ENCODE data around the gene EPHA4.

The EPHA4 gene

DNA sequence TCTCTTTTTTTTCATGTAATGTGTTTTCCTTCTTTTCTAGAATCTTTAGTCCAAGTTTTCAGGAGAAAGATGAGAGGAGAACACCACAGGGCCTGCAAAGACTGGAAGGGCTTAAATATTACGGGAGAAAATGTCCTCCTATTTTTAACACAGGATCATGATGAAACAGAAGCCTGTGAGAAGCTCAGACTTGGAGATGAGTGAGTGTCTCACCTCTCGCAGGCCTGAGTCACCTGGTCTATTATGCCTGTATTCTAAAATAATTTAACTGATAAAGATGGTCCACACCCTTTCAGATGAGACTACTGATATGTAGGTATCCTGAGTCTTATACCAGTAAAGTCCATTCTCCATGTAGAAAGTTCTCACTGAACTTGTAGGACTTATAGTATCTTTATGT lies 143.2 kb downstream of the EPHA4 start:
- Histone ChIP-seq H3K9ac (ENCODE audit: low read depth, low read length) (no peak overlapping the region), H3K4me2 (ENCODE audit: low read length) (no peak overlapping the region), H3K9me3 (replicated peaks; ENCODE audit: low read length) (no peaks in the 10 kb centered on the region), H3K4me3 (ENCODE audit: low read length) (no peak overlapping the region), H3K36me3 (ENCODE audit: insufficient read depth, low read length) (peaks cover 7% of the 10 kb centered on the region), H3K27me3 (ENCODE audit: control insufficient read depth, insufficient read depth, low read length) (no peaks in the 10 kb centered on the region), H3K4me1 (ENCODE audit: control insufficient read depth, insufficient read depth, low read length) (no peaks in the 10 kb centered on the region)

DNA sequence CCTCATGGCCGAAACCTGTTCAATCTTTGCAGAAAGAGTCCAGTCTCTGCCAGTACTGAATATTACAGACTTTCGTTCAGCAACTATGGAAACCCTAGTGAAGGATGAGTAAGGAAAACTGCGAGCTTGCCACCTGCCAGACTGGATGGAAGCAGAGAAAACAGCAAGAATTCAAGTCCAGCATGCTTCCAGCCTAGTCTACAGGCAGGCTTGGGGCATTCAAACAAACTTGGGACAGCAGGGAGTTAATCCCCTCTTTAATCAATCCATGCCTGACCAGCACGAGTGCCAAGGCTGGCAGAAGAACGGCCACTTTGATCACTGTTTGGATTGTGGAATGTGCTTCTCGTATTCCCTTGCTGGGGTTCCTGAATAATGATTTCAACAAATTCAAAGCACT lies 145.2 kb downstream of the EPHA4 start:
- Histone ChIP-seq H3K9ac (ENCODE audit: low read depth, low read length) (no peak overlapping the region), H3K36me3 (ENCODE audit: insufficient read depth, low read length) (peaks cover 2% of the 10 kb centered on the region), H3K4me1 (ENCODE audit: control insufficient read depth, insufficient read depth, low read length) (peaks cover 7% of the 10 kb centered on the region), H3K27me3 (ENCODE audit: control insufficient read depth, insufficient read depth, low read length) (no peaks in the 10 kb centered on the region), H3K9me3 (replicated peaks; ENCODE audit: low read length) (no peaks in the 10 kb centered on the region), H3K4me3 (ENCODE audit: low read length) (no peak overlapping the region), H3K4me2 (ENCODE audit: low read length) (no peak overlapping the region)

DNA sequence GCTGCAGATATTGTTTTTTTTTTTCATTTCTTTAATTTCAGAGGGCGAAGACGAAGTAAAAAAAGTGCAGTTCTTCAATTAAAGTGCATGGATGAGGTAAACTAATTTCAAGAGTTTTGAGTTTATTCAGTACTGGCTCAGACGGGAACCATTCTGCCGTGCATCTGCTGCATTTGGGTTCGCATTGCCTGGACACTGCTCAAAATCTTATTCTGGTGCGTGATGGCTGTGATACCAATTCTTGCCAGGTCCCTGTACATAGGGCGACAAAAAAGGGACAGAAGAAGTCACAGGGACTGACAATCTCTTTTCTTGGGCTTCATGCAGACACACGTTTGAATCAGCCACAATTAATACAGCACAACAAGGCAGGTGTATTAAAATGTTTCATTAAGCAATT lies 146.2 kb downstream of the EPHA4 start:
- H3K36me3 ChIP-seq (ENCODE audit: insufficient read depth, low read length): peaks cover 2% of the 10 kb centered on the region
- peaks cover 7% of the 10 kb centered on the region for H3K4me1 ChIP-seq (ENCODE audit: control insufficient read depth, insufficient read depth, low read length)
- H3K27me3 ChIP-seq (ENCODE audit: control insufficient read depth, insufficient read depth, low read length): no peaks in the 10 kb centered on the region
- H3K4me3 ChIP-seq (ENCODE audit: low read length): no peak overlapping the region
- H3K9ac ChIP-seq (ENCODE audit: low read depth, low read length): no peak overlapping the region
- H3K9me3 ChIP-seq (replicated peaks; ENCODE audit: low read length): no peaks in the 10 kb centered on the region
- no peak overlapping the region for H3K4me2 ChIP-seq (ENCODE audit: low read length)

DNA sequence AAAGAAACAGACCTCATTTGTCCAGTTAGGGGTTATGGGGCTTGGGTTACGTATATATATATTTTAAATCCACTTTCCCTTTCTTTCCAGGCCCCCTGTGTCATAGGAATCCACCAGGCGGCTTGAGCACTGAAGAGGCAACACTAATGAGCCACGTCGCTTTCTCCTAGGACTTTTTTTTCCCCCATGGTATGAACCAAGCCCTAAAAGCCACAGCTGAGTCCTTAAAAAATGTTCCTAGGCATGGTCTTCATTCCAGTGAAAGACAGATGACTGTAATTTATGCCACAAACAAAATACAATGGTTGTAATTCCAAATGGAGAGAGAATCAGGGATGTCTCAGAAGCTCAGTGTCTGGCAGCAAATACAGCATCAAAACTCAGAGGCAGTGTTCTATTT lies 146.8 kb downstream of the EPHA4 start:
- H3K4me3 ChIP-seq (ENCODE audit: low read length): no peak overlapping the region
- H3K4me1 ChIP-seq (ENCODE audit: control insufficient read depth, insufficient read depth, low read length): peaks cover 7% of the 10 kb centered on the region
- H3K4me2 ChIP-seq (ENCODE audit: low read length): no peak overlapping the region
- H3K9ac ChIP-seq (ENCODE audit: low read depth, low read length): no peak overlapping the region
- H3K36me3 ChIP-seq (ENCODE audit: insufficient read depth, low read length): peaks cover 2% of the 10 kb centered on the region
- no peaks in the 10 kb centered on the region for H3K27me3 ChIP-seq (ENCODE audit: control insufficient read depth, insufficient read depth, low read length)
- H3K9me3 ChIP-seq (replicated peaks; ENCODE audit: low read length): no peaks in the 10 kb centered on the region

DNA sequence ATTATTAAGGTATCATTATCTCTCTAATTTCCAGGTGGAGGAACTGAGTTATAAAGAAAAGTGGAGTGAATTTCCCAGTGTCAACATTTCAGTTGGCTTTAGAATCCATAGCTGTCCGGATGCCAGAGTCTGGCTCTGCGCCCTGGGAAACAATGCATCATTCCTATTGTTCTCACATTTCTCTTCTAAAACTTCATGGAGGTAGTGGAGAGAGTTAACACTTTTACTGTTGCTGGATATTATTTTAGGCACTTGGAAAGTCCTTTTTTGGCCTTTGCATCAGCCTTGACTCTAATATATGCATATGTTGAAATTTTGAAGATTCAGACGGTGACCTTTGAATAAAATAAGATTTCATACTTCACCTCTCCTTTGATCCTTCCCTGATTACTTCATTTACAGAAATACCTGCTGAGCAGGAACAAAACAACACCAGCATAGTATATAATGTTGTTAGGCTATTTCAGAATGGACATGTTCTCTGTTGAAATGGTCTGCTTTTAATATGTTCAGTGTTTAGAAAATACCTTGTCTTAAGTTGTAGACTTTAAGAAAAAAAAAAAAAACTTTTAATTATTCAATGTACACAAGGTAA lies 148.8 kb downstream of the EPHA4 start:
- H3K4me3 ChIP-seq (ENCODE audit: low read length): no peak overlapping the region
- H3K4me2 ChIP-seq (ENCODE audit: low read length): no peak overlapping the region
- no peaks in the 10 kb centered on the region for H3K9me3 ChIP-seq (replicated peaks; ENCODE audit: low read length)
- peaks cover 7% of the 10 kb centered on the region for H3K4me1 ChIP-seq (ENCODE audit: control insufficient read depth, insufficient read depth, low read length)
- H3K27me3 ChIP-seq (ENCODE audit: control insufficient read depth, insufficient read depth, low read length): no peaks in the 10 kb centered on the region
- H3K9ac ChIP-seq (ENCODE audit: low read depth, low read length): no peak overlapping the region
- no peaks in the 10 kb centered on the region for H3K36me3 ChIP-seq (ENCODE audit: insufficient read depth, low read length)

DNA sequence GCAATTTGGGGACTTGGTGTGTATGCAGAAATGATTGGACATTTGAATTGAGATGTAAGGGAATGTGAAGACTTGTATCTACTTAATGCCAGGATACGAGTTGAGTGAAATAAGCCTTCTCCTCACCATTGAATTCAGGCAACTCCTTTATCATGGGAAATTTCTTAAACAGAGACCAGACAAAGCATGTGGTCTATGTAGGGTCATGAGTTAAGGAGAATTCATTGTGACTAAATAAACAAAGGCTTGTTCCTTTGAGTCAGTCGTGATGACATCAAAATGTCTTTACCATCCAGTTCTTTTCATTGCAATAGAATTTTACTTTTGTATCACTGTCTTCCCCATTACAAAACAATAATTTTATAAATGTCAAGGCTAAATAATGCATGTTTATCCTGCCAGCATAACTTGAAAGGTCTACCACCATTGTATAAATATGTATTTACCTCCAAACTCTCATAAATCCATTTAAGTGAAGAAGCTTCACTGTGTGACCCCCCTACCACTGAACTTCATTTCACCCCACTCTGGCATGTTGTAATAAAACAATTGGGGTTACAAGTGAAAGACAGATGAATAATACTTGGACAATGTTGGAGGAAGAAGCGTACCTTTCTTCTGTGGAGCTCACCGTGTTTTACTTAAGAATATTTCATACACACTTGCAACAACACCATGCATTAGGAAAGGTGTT lies 149.4 kb downstream of the EPHA4 start:
- no peaks in the 10 kb centered on the region for H3K27me3 ChIP-seq (ENCODE audit: control insufficient read depth, insufficient read depth, low read length)
- H3K9me3 ChIP-seq (replicated peaks; ENCODE audit: low read length): no peaks in the 10 kb centered on the region
- H3K9ac ChIP-seq (ENCODE audit: low read depth, low read length): no peak overlapping the region
- no peaks in the 10 kb centered on the region for H3K36me3 ChIP-seq (ENCODE audit: insufficient read depth, low read length)
- no peak overlapping the region for H3K4me2 ChIP-seq (ENCODE audit: low read length)
- H3K4me3 ChIP-seq (ENCODE audit: low read length): no peak overlapping the region
- peaks cover 7% of the 10 kb centered on the region for H3K4me1 ChIP-seq (ENCODE audit: control insufficient read depth, insufficient read depth, low read length)

DNA sequence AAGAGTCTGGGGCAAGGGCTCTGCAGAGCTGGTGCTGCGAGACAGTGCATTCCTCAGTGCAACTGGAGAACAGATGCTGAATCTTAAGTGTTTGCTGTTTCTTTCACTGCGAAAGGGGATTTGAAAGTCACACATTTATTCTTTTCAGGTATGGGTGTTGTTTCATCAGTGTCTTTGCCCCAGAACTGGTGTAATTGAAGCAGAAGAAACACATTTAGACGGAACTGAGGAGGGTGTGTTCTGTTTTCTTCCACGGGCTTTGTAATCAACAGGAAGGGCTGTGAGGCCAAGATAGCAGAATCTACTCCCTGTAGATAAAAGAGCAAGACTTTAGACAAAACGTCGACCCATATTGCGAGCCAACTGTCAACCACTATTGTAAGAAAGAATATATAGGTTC lies 151.9 kb downstream of the EPHA4 start:
- H3K36me3 ChIP-seq (ENCODE audit: insufficient read depth, low read length): no peaks in the 10 kb centered on the region
- H3K4me2 ChIP-seq (ENCODE audit: low read length): no peak overlapping the region
- H3K9me3 ChIP-seq (replicated peaks; ENCODE audit: low read length): no peaks in the 10 kb centered on the region
- no peak overlapping the region for H3K9ac ChIP-seq (ENCODE audit: low read depth, low read length)
- no peak overlapping the region for H3K4me3 ChIP-seq (ENCODE audit: low read length)
- no peaks in the 10 kb centered on the region for H3K27me3 ChIP-seq (ENCODE audit: control insufficient read depth, insufficient read depth, low read length)
- peaks cover 7% of the 10 kb centered on the region for H3K4me1 ChIP-seq (ENCODE audit: control insufficient read depth, insufficient read depth, low read length)

DNA sequence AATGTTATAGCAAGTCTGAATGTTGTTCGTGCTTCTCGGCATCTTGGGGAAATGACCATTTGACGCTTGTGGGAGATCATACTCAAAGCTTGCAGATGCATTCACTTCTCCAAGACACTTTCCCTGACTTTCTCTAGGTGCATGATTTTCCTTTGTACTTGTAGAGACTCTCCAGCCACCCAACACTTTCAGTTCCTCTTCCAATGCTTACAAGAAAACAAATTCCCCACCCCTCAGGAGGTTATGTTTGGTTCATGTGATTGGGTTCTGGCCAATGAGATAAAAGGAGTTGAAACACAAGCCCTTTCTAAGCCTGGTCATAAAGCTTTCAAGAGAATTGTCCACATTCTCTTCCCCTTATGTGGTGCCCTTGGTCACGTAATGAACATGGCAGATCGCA lies 156.3 kb downstream of the EPHA4 start:
- Histone ChIP-seq H3K4me1 (ENCODE audit: control insufficient read depth, insufficient read depth, low read length) (no peaks in the 10 kb centered on the region), H3K36me3 (ENCODE audit: insufficient read depth, low read length) (no peaks in the 10 kb centered on the region), H3K9me3 (replicated peaks; ENCODE audit: low read length) (no peaks in the 10 kb centered on the region), H3K4me2 (ENCODE audit: low read length) (no peak overlapping the region), H3K27me3 (ENCODE audit: control insufficient read depth, insufficient read depth, low read length) (no peaks in the 10 kb centered on the region), H3K9ac (ENCODE audit: low read depth, low read length) (no peak overlapping the region), H3K4me3 (ENCODE audit: low read length) (no peak overlapping the region)

DNA sequence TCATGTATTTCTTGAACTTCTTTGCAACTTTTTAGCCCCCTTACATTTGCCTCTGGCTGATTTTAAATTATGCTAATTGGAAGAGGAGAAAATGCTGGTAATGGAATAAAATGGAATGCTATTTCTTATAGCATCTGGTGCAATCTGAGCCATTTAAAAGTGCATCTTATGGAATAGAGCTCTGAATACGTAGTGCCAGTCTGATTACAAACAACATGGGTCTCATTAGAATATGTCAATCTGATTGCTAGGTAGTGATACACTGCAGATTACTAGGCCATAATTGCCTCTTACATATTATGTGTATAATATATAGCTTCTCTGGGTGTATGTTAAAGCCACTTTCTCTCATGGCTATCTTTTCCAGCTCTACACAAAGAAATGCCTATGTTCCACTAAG lies 159.1 kb downstream of the EPHA4 start:
- Histone ChIP-seq H3K27me3 (ENCODE audit: control insufficient read depth, insufficient read depth, low read length) (no peaks in the 10 kb centered on the region), H3K36me3 (ENCODE audit: insufficient read depth, low read length) (no peaks in the 10 kb centered on the region), H3K4me2 (ENCODE audit: low read length) (no peak overlapping the region), H3K9me3 (replicated peaks; ENCODE audit: low read length) (no peaks in the 10 kb centered on the region), H3K4me3 (ENCODE audit: low read length) (no peak overlapping the region), H3K4me1 (ENCODE audit: control insufficient read depth, insufficient read depth, low read length) (no peaks in the 10 kb centered on the region), H3K9ac (ENCODE audit: low read depth, low read length) (no peak overlapping the region)

DNA sequence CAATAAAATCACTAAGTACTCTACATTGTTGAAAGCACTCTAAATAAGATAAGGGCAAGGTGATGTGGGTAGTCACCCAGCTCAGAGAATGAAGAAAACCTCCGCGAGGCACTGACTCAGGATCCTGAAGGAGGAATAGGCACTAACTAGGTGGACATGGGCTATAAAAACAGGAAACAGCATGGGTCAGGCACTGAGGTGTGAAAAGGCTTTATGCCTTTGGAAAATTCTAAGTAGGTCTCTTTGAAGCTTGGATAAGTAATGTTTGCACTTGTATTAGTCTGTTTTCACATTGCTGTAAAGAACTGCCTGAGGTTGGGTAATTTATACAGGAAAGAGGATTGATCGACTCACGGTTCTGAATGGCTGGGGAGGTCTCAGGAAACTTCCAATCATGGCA lies 161.6 kb downstream of the EPHA4 start:
- H3K9me3 ChIP-seq (replicated peaks; ENCODE audit: low read length): no peaks in the 10 kb centered on the region
- no peaks in the 10 kb centered on the region for H3K27me3 ChIP-seq (ENCODE audit: control insufficient read depth, insufficient read depth, low read length)
- no peak overlapping the region for H3K4me3 ChIP-seq (ENCODE audit: low read length)
- no peaks in the 10 kb centered on the region for H3K4me1 ChIP-seq (ENCODE audit: control insufficient read depth, insufficient read depth, low read length)
- H3K36me3 ChIP-seq (ENCODE audit: insufficient read depth, low read length): no peaks in the 10 kb centered on the region
- no peak overlapping the region for H3K4me2 ChIP-seq (ENCODE audit: low read length)
- no peak overlapping the region for H3K9ac ChIP-seq (ENCODE audit: low read depth, low read length)

DNA sequence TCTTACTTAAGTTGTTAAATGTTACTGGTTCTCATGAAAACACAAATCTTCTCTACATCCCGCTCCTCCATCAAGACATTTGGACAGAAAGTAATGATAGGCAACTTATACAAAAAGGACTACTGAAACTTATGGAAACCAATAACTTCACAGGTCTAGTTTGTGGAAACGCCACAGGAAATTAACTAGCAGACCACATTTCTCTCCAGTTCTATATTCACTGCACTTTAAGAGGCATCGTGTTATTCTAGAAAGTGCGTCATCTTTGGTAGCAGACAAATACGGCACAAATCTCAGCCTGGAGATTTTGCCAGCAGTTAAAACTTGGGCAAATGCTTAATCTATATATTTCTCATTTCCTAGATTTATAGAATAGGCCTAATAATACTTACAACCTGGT lies 164.3 kb downstream of the EPHA4 start:
- no peaks in the 10 kb centered on the region for H3K27me3 ChIP-seq (ENCODE audit: control insufficient read depth, insufficient read depth, low read length)
- H3K4me2 ChIP-seq (ENCODE audit: low read length): no peak overlapping the region
- H3K4me1 ChIP-seq (ENCODE audit: control insufficient read depth, insufficient read depth, low read length): no peaks in the 10 kb centered on the region
- no peaks in the 10 kb centered on the region for H3K36me3 ChIP-seq (ENCODE audit: insufficient read depth, low read length)
- no peaks in the 10 kb centered on the region for H3K9me3 ChIP-seq (replicated peaks; ENCODE audit: low read length)
- no peak overlapping the region for H3K4me3 ChIP-seq (ENCODE audit: low read length)
- H3K9ac ChIP-seq (ENCODE audit: low read depth, low read length): no peak overlapping the region

DNA sequence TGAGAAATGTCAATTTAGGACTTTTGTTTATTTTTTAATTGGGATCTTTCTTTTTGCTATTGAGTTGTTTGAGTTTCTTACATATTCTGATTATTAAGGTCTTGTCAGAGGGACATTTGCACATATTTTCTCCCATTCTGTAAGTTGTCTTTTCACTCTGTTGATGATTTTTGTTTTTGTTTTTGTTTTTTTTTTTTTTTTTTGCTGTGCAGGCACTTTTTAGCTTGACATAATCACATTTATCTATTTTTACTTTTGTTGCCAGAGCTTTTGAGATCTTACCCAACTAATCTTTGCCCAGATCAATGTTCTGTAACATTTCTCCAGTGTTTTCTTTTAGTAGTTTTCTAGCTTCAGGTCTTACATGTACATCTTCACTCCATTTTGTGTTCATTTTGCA lies 166.6 kb downstream of the EPHA4 start:
- Histone ChIP-seq H3K4me1 (ENCODE audit: control insufficient read depth, insufficient read depth, low read length) (no peaks in the 10 kb centered on the region), H3K4me2 (ENCODE audit: low read length) (no peak overlapping the region), H3K9me3 (replicated peaks; ENCODE audit: low read length) (no peaks in the 10 kb centered on the region), H3K36me3 (ENCODE audit: insufficient read depth, low read length) (no peaks in the 10 kb centered on the region), H3K27me3 (ENCODE audit: control insufficient read depth, insufficient read depth, low read length) (no peaks in the 10 kb centered on the region), H3K9ac (ENCODE audit: low read depth, low read length) (no peak overlapping the region), H3K4me3 (ENCODE audit: low read length) (no peak overlapping the region)

All from skeletal muscle satellite cell (primary cell).